Peyer's patch (tissue), 4 donors: Measurements from ENCODE around the gene SNRNP200. TPM values are rescaled to one million over a fixed set of nuclear protein-coding genes. Genes with fewer than 3 reads are reported as not detected.
"Not testable (repeated sequence)": the region's sequence is repeated elsewhere in the genome, so short reads cannot be mapped to it uniquely, and the experiment has no call there.

Experiments used
- DNase-seq, 3 donors: peaks; one replicate each; pipeline ENCODE4 v3.0.0-alpha.2; 2017 to 2019
- H3K27ac ChIP-seq, 4 donors: fragments of 200-600 bp; sonication (generic); one replicate each; pipeline ENCODE4 v1.5.1; 2016 to 2019
- H3K27me3 ChIP-seq, 2 donors: fragments of 200-600 bp; sonication (generic); one replicate each; pipeline ENCODE4 v1.5.1; 2019
- H3K36me3 ChIP-seq, 3 donors: fragments of 200-600 bp; sonication (generic); one replicate each; pipeline ENCODE4 v1.5.1; 2016 to 2019
- H3K4me1 ChIP-seq, 4 donors: fragments of 200-600 bp; sonication (generic); one replicate each; pipeline ENCODE4 v1.5.1; 2016 to 2019
- H3K4me3 ChIP-seq, 4 donors: fragments of 200-600 bp; sonication (generic); 1 replicate in 3 of 4; 2 replicates in 1 of 4; pipeline ENCODE4 v1.5.1; 2016 to 2019; ENCODE audit warnings: mild to moderate bottlenecking in 1 of 4
- H3K9me3 ChIP-seq, 4 donors: fragments of 200-600 bp; sonication (generic); one replicate each; pipeline ENCODE4 v1.5.1; 2016 to 2019; ENCODE audit warnings: mild to moderate bottlenecking in 1 of 4
- CTCF ChIP-seq, 6 experiments: fragments of 450-650 bp in 4 of 6; fragments of 200-600 bp in 2 of 6; sonication (generic) in 1 of 6; IDR thresholded peaks; one replicate each; pipeline ENCODE4 v1.5.1; 2017 to 2019; ENCODE audit warnings: antibody characterized with exemption in 6 of 6, mild to moderate bottlenecking in 3 of 6, moderate library complexity in 1 of 6
- POLR2A ChIP-seq, 2 donors: fragments of 450-650 bp; IDR thresholded peaks; one replicate each; pipeline ENCODE4 v1.5.1; 2017; ENCODE audit warnings: antibody characterized with exemption in 2 of 2, mild to moderate bottlenecking in 2 of 2, moderate library complexity in 2 of 2
- total RNA-seq, 4 donors: library from RNA; depleted of rRNA; stranded (reverse); fragments of >200 nt; gene quantifications; one replicate each; pipeline ENCODE4 v1.1.0, GENCODE V29; 2016

Gene SNRNP200
- total RNA-seq, 4 donors from 2014 or later, result 96.7 to 189 (median 119) TPM

DNA sequence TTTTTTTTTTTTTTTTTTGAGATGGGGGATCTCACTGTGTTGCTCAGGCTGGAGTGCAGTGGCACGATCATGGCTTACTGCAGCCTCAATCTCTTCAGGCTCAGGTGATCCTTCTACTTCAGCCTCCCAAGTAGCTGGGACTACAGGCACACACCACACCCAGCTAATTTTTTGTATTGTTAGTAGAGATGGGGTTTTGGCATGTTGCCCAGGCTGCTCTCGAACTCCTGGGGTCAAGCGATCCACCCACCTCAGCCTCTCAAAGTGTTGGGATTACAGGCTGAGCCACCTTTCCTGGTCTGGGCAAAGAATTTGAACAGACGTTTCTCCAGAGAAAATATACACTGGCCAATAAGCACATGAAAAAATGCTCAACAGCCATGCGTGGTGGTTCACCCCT, 2.9 kb upstream of the SNRNP200 start:
- Histone ChIP-seq H3K27ac (no peak overlapping the region), H3K4me3 (no peak overlapping the region), H3K27me3 (no peaks in the 10 kb centered on the region), H3K36me3 (peaks cover 0 to 13% (median 0%) of the 10 kb centered on the region in 3 donors), H3K4me1 (peaks cover 3 to 17% (median 6%) of the 10 kb centered on the region in 4 donors), H3K9me3 (no peaks in the 10 kb centered on the region)
- DNase-seq, result no peak
- TF ChIP-seq CTCF (IDR thresholded peaks at IDR 0.05) (no peak), POLR2A (IDR thresholded peaks at IDR 0.05) (no peak)

DNA sequence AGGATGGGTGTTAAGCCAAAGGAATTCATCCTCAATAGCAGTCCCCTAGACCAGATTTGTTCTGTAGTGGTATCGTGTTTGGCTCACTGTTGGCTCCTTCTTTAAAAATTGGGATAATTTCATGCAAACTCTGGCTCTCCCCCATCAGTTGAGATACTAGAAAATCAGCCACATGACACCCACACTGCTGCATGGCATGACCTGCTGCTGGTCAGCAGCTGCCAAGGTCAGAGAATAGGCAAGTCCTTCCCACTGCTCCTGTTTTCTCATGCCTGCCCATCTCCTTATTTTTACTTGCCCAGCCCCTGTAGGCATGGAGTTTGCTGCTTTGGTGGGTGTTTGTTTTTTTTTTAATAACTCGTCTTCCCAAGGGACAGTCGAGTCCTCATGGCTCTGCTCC, 1.0 kb upstream of the SNRNP200 start:
- H3K4me3 ChIP-seq, result peak overlapping the region in 2 of 4 donors; percentile 69 to 70
- DNase-seq, result no peak
- H3K27me3 ChIP-seq, result no peaks in the 10 kb centered on the region
- no peaks in the 10 kb centered on the region for H3K9me3 ChIP-seq
- no peak for TF ChIP-seq POLR2A (IDR thresholded peaks at IDR 0.05)
- TF ChIP-seq CTCF (IDR thresholded peaks at IDR 0.05), result no peak
- peak overlapping the region; percentile 72 to 90 (median 80) for H3K27ac ChIP-seq
- H3K36me3 ChIP-seq, result peaks cover 0 to 32% (median 0%) of the 10 kb centered on the region in 3 donors
- H3K4me1 ChIP-seq, result peaks cover 3 to 17% (median 6%) of the 10 kb centered on the region in 4 donors

DNA sequence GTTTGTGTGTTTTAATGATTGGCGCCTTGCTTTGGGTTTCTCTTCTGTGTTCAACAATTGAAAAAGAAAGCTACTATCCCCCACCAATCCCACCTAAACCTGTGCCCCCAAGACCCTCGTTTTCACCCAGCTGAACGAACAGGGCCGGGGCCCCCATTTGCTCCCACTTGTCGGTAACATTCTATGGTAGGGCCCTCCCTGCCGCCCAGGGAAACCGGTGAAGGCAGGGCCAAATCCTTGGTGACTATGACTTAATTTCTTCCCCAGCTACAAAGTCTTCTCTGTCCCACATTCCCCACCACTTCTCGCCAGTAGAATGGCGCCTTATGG, 598 bp upstream of the SNRNP200 start:
- DNase-seq, result no peak
- H3K4me3 ChIP-seq, result peak overlapping the region; percentile 66 to 78 (median 70)
- H3K27ac ChIP-seq, result peak overlapping the region; percentile 72 to 90 (median 80)
- no peaks in the 10 kb centered on the region for H3K9me3 ChIP-seq
- peaks cover 3 to 17% (median 6%) of the 10 kb centered on the region in 4 donors for H3K4me1 ChIP-seq
- H3K27me3 ChIP-seq, result no peaks in the 10 kb centered on the region
- no peak for TF ChIP-seq CTCF (IDR thresholded peaks at IDR 0.05)
- TF ChIP-seq POLR2A (IDR thresholded peaks at IDR 0.05), result no peak
- peaks cover 0 to 36% (median 0%) of the 10 kb centered on the region in 3 donors for H3K36me3 ChIP-seq

DNA sequence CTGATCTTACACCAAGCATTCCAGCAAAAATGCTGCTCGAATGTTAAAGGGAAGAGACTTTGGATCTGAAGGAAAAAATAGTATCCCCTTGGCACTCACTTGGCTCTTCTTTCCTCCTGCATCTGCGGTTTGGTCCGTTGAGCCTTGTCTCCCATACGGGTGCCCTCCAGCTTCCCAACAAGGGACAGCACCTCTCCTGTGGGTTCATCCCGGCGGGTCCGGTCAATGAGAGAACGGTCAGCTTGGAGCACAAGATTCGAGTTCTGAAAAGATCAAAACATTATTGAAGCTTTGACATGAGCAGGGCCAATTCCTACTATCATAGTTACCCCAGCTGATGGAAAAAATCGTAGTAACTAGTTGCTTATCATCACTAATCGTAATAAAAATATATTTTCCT, 740 bp downstream of the SNRNP200 start:
- Histone ChIP-seq H3K36me3 (peaks cover 0 to 50% (median 0%) of the 10 kb centered on the region in 3 donors), H3K4me3 (peak overlapping the region; percentile 66 to 78 (median 70)), H3K9me3 (no peaks in the 10 kb centered on the region), H3K27ac (peak overlapping the region; percentile 72 to 90 (median 80)), H3K27me3 (no peaks in the 10 kb centered on the region), H3K4me1 (peaks cover 3 to 17% (median 6%) of the 10 kb centered on the region in 4 donors)
- no peak for DNase-seq
- no peak for TF ChIP-seq POLR2A (IDR thresholded peaks at IDR 0.05)
- TF ChIP-seq CTCF (IDR thresholded peaks at IDR 0.05), result no peak

DNA sequence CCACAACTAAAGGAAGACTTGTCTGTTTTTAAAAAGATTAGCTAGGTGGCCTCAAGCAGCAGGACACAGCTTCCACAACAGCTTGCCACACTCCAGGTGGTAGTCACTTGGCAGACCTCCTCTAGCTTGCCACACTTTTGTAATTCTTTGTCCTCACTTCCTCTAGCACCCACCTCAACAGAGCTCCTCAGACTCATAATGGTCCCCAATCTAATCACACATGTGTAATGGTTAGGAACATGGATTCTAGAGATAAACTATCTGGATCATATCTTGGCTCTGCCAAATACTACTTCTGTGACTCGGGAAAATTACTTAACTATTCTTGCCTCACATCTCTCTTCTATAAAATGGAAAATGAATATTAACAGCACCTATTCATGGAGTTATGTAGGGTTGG, 3.5 kb downstream of the SNRNP200 start:
- H3K27ac ChIP-seq, result no peak overlapping the region
- peaks cover 0 to 77% (median 0%) of the 10 kb centered on the region in 3 donors for H3K36me3 ChIP-seq
- peaks cover 3 to 17% (median 6%) of the 10 kb centered on the region in 4 donors for H3K4me1 ChIP-seq
- no peak for TF ChIP-seq CTCF (IDR thresholded peaks at IDR 0.05)
- no peak for DNase-seq
- H3K27me3 ChIP-seq, result no peaks in the 10 kb centered on the region
- H3K9me3 ChIP-seq, result no peaks in the 10 kb centered on the region
- H3K4me3 ChIP-seq, result no peak overlapping the region

DNA sequence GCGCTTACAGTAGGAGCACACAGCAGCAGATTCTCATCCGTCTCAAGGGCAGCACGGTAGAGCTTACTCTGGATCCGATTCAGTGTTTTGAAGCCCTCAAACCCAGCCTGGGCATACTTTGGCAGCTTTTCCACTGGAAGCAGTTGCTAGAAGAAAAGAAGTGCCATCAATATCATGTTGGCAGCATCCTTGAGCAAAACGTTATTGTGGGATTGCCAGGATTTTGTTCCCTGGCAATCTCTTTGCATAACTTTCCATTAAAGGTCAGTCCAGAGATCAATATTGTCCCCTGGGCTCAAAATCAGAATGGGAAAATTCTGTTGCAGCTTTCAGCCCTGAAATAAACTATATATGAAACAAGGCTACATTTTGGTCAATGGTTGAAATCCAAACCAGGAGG, 8.4 kb downstream of the SNRNP200 start:
- Histone ChIP-seq H3K4me3 (no peak overlapping the region), H3K27me3 (no peaks in the 10 kb centered on the region), H3K4me1 (no peaks in the 10 kb centered on the region), H3K27ac (no peak overlapping the region), H3K36me3 (peaks cover 0 to 100% (median 4%) of the 10 kb centered on the region in 3 donors), H3K9me3 (no peaks in the 10 kb centered on the region)
- DNase-seq, result no peak
- TF ChIP-seq CTCF (IDR thresholded peaks at IDR 0.05) (no peak), POLR2A (IDR thresholded peaks at IDR 0.05) (no peak)

DNA sequence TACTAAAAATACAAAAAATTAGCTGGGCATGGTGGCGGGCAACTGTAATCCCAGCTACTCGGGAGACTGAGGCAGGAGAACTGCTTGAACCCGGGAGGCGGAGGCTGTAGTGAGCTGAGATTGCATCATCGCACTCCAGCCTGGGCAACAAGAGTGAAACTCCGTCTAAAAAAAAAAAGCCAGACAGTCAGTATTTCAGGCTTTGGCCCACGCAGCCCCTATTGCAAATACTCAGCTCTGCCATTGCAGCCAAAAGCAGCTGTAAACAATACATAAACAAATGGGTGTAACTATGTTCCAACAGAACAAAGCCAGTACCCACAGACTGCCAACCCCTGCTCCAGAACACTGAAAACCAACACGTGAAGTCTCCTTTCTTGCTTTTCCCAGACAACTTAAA, 11.1 kb downstream of the SNRNP200 start:
- not testable (repeated sequence) for H3K27me3 ChIP-seq

More for the DNA sequence above, 11.1 kb downstream of the SNRNP200 start:
- not testable (repeated sequence) for H3K4me1 ChIP-seq, DNase-seq, H3K27ac ChIP-seq, H3K9me3 ChIP-seq, H3K4me3 ChIP-seq
- peaks cover 2 to 100% (median 4%) of the 10 kb centered on the region in 3 donors for H3K36me3 ChIP-seq
